Fibroblast of lung (primary cell): ENCODE results near the gene RUFY1. TPM values are rescaled to one million over a fixed set of nuclear protein-coding genes. Genes with fewer than 3 reads are reported as not detected.
"Not testable (repeated sequence)": the region's sequence is repeated elsewhere in the genome, so short reads cannot be mapped to it uniquely, and the experiment has no call there.

Experiments
- DNase-seq, 2 donors: peaks; one replicate each; pipeline versions ENCODE4 v3.0.0 to v3.0.0-alpha.2; 2010; ENCODE audit warnings: low read depth in 2 of 2
- H2AFZ ChIP-seq: 2 replicates; pipeline ENCODE4 v1.5.1; 2012; ENCODE audit warnings: low read length, control low read depth, inconsistent platforms
- H3K27ac ChIP-seq: 2 replicates; pipeline ENCODE4 v1.5.1; 2011; ENCODE audit warnings: low read length, control low read depth; ENCODE audit not compliant: insufficient read depth
- H3K27me3 ChIP-seq: 2 replicates; pipeline ENCODE4 v1.5.1; 2011; ENCODE audit warnings: mild to moderate bottlenecking, low read length; ENCODE audit not compliant: control insufficient read depth, insufficient read depth
- H3K36me3 ChIP-seq: 2 replicates; pipeline ENCODE4 v1.5.1; 2011; ENCODE audit warnings: low read length; ENCODE audit not compliant: control insufficient read depth, insufficient read depth
- H3K4me1 ChIP-seq: 2 replicates; pipeline ENCODE4 v1.5.1; 2011; ENCODE audit warnings: low read length; ENCODE audit not compliant: control insufficient read depth, insufficient read depth; ENCODE audit errors: extremely low read depth
- H3K4me2 ChIP-seq: 2 replicates; pipeline ENCODE4 v1.5.1; 2011; ENCODE audit warnings: low read length, control low read depth; ENCODE audit not compliant: insufficient read depth; ENCODE audit errors: extremely low read depth
- H3K4me3 ChIP-seq, 4 experiments: fragments of 200-600 bp in 1 of 4; sonication (generic) in 1 of 4; replicated peaks in 1 of 4; 2 replicates each; pipeline ENCODE4 v1.5.1; 2011 to 2016; ENCODE audit warnings: low read length in 4 of 4, low read depth in 3 of 4, mild to moderate bottlenecking in 3 of 4, control low read depth in 2 of 4, inconsistent platforms in 1 of 4, mixed read lengths in 1 of 4; ENCODE audit not compliant: insufficient read depth in 1 of 4; ENCODE audit errors: control extremely low read depth in 1 of 4
- H3K79me2 ChIP-seq: 2 replicates; pipeline ENCODE4 v1.5.1; 2012; ENCODE audit warnings: mild to moderate bottlenecking, low read length, inconsistent platforms; ENCODE audit not compliant: control insufficient read depth, insufficient read depth
- H3K9ac ChIP-seq: 2 replicates; pipeline ENCODE4 v1.5.1; 2011; ENCODE audit warnings: mild to moderate bottlenecking, low read length, control low read depth; ENCODE audit not compliant: insufficient read depth
- H3K9me3 ChIP-seq: 2 replicates; pipeline ENCODE4 v1.5.1; 2012; ENCODE audit warnings: low read depth, low read length; ENCODE audit not compliant: control insufficient read depth, insufficient read depth
- H4K20me1 ChIP-seq: 2 replicates; pipeline ENCODE4 v1.5.1; 2011; ENCODE audit warnings: low read length; ENCODE audit not compliant: control insufficient read depth, insufficient read depth; ENCODE audit errors: extremely low read depth
- CTCF ChIP-seq, 2 donors: IDR thresholded peaks in 1 of 2; conservative IDR thresholded peaks in 1 of 2; 1 replicate in 1 of 2; 2 replicates in 1 of 2; pipeline ENCODE4 v1.5.1; 2011 to 2012; ENCODE audit warnings: low read length in 2 of 2, control low read depth in 1 of 2, inconsistent platforms in 1 of 2, low read depth in 1 of 2, mild to moderate bottlenecking in 1 of 2
- EZH2 ChIP-seq: IDR thresholded peaks from 2 replicates; pipeline ENCODE4 v1.5.1; 2012; ENCODE audit warnings: low read length, control low read depth, mild to moderate bottlenecking; ENCODE audit errors: missing control alignments
- polyA plus RNA-seq, 2 donors: library from polyadenylated mRNA; depleted of rRNA in 1 of 2; stranded (reverse) in 1 of 2; unstranded in 1 of 2; fragments of >200 nt; gene quantifications; 2 replicates each; pipeline ENCODE4 v1.2.1, GENCODE V29; 2011 to 2012; ENCODE audit warnings: missing spikeins in 1 of 2
- total RNA-seq: library from RNA; depleted of rRNA; stranded (reverse); fragments of >200 nt; gene quantifications from 2 replicates; pipeline ENCODE4 v1.2.1, GENCODE V29; 2014

Gene RUFY1
- total and polyA plus RNA-seq, 2 donors (not counting 1 experiment from before 2014, with no cell fraction given): 32.8 to 77.8 TPM

GRCh38 chr5:179641745-179642144, 91.4 kb downstream of the RUFY1 start:
- H3K9ac ChIP-seq, H3K4me2 ChIP-seq, DNase-seq, H3K9me3 ChIP-seq, H3K4me1 ChIP-seq, H4K20me1 ChIP-seq, H3K27me3 ChIP-seq, H3K4me3 ChIP-seq, H3K27ac ChIP-seq, H3K79me2 ChIP-seq, H2AFZ ChIP-seq, H3K36me3 ChIP-seq: not testable (repeated sequence)

GRCh38 chr5:179642626-179643025, 92.3 kb downstream of the RUFY1 start:
- not testable (repeated sequence) for H3K4me1 ChIP-seq, H4K20me1 ChIP-seq, H3K9ac ChIP-seq, H3K27ac ChIP-seq, H3K4me2 ChIP-seq, H3K27me3 ChIP-seq, H3K4me3 ChIP-seq, H3K36me3 ChIP-seq, H3K79me2 ChIP-seq, DNase-seq, H2AFZ ChIP-seq, H3K9me3 ChIP-seq

GRCh38 chr5:179643141-179643920, 93.0 kb downstream of the RUFY1 start:
- not testable (repeated sequence) for H3K79me2 ChIP-seq, H2AFZ ChIP-seq, H3K27ac ChIP-seq, H3K9me3 ChIP-seq, H3K4me2 ChIP-seq, H3K27me3 ChIP-seq, H4K20me1 ChIP-seq, DNase-seq, H3K9ac ChIP-seq, H3K4me3 ChIP-seq, H3K36me3 ChIP-seq, H3K4me1 ChIP-seq

GRCh38 chr5:179644766-179645165, 94.4 kb downstream of the RUFY1 start:
- not testable (repeated sequence) for DNase-seq, H3K27ac ChIP-seq, H4K20me1 ChIP-seq, H2AFZ ChIP-seq, H3K4me2 ChIP-seq, H3K79me2 ChIP-seq, H3K9me3 ChIP-seq, H3K36me3 ChIP-seq, H3K4me3 ChIP-seq, H3K9ac ChIP-seq, H3K27me3 ChIP-seq, H3K4me1 ChIP-seq

- Histone ChIP-seq H3K4me2 (no peak overlapping the region), H3K36me3 (no peaks in the 10 kb centered on the region), H3K79me2 (no peaks in the 10 kb centered on the region), H3K4me3 (no peak overlapping the region), H3K9me3 (no peaks in the 10 kb centered on the region), H3K9ac (no peak overlapping the region), H2AFZ (no peak overlapping the region), H3K27me3 (peaks cover 3% of the 10 kb centered on the region), H3K27ac (no peak overlapping the region), H4K20me1 (no peaks in the 10 kb centered on the region), H3K4me1 (no peaks in the 10 kb centered on the region)
- DNase-seq: no peak
- TF ChIP-seq EZH2 (no peak), CTCF (conservative IDR thresholded peaks at IDR 0.05 in 1 of 2, IDR thresholded peaks at IDR 0.05 in 1 of 2; ENCODE audit: low read depth in 1 of 2, low read length in 2 of 2) (no peak)
Observed at GRCh38 chr5:179648410-179648809, 98.1 kb downstream of the RUFY1 start.

- H2AFZ ChIP-seq, H3K4me1 ChIP-seq, H3K9ac ChIP-seq, H3K36me3 ChIP-seq, H3K9me3 ChIP-seq, H3K27ac ChIP-seq, H3K4me2 ChIP-seq, H3K79me2 ChIP-seq, H4K20me1 ChIP-seq, DNase-seq, H3K27me3 ChIP-seq, H3K4me3 ChIP-seq: not testable (repeated sequence)
Observed at GRCh38 chr5:179649166-179649703, 98.9 kb downstream of the RUFY1 start.
